Measurements from ENCODE around the gene OR56B1. TPM values are rescaled to one million over a fixed set of nuclear protein-coding genes. Genes with fewer than 3 reads are reported as not detected.

OR56B1 gene
- total and polyA plus RNA-seq, 2 of the 13 experiments (the other 11 are each of a cell fraction or from before 2014, with no cell fraction given) = not detected

DNA sequence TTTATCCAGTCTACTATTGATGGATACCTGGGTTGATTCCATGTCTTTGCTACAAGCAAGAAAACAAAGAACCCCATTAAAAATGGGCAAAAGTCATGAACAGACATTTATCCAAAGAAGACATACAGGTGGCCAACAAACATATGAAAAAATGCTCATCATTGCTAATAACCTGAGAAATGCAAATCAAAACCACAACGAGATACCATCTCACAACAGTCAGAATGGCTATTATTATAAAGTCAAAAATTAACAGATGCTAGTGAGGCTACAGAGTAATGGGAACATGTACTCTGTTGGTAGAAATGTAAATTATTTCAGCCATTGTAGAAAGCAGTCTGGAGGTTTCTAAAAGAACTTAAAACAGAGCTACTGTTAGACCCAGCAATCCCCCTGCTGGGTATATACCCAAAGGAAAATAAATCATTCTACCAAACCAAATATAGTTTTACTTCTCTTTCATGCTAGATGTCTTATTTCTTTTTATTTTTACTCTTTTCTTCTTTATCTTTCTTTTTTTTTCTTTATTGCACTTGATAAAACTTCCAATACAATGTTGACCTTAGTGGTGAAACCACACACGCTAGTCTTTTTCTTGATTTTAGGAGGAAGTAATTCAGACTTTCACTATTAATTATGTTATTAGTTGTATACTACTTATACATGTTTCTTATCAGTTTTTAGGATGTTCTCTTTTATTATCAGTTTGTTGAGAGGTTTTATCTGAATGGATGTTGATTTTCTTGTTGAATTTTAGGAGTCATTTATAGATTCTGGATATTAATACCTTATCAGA lies 32.3 kb upstream of the OR56B1 start:
- in situ Hi-C loops (cut with HindIII; ENCODE audit: extremely low pct_ligation_motif_present, low pct_unique_long_range_greater_than_20kb) (no loop called here), intact Hi-C loops (cut with micrococcal nuclease; ENCODE audit: unreplicated experiment) (no loop called here)
- 61% methylated on average over 2 of the region's 2 CpGs for WGBS (ENCODE audit: low lambda C conversion rate)
- no peak overlapping the region for H2AFZ ChIP-seq (ENCODE audit: low read length)
- ChIA-PET CTCF (ENCODE audit: low intra/inter-chr PET ratio, low total read pairs) (no interaction called here), POLR2A (no interaction called here)
- H3K79me2 ChIP-seq (ENCODE audit: insufficient read depth, low read length) = no peaks in the 10 kb centered on the region
- BruUV-seq (replicated peaks) = no TSS peak
- H3K4me1 ChIP-seq (ENCODE audit: insufficient read depth, low read length) = no peaks in the 10 kb centered on the region
- H3K9me3 ChIP-seq (ENCODE audit: low read length) = no peaks in the 10 kb centered on the region
- H3K27me3 ChIP-seq (ENCODE audit: control insufficient read depth in 1 of 2, insufficient read depth in 2 of 2, low read length in 2 of 2) = no peaks in the 10 kb centered on the region
- H4K20me1 ChIP-seq (ENCODE audit: insufficient read depth, low read length) = no peaks in the 10 kb centered on the region
- H3K4me3 ChIP-seq (replicated peaks in 1 of 3; ENCODE audit: insufficient read depth in 1 of 3, low read depth in 2 of 3, low read length in 3 of 3) = no peak overlapping the region
- no peak overlapping the region for H3K4me2 ChIP-seq (ENCODE audit: low read depth, low read length)
- DNase-seq (ENCODE audit: low spot score) (no peak), FAIRE-seq (no peak), ATAC-seq (no peak)
- H3K36me3 ChIP-seq (replicated peaks in 1 of 2; ENCODE audit: control insufficient read depth in 1 of 2, insufficient read depth in 2 of 2, low read length in 2 of 2) = no peaks in the 10 kb centered on the region
- no peak overlapping the region for H3K27ac ChIP-seq (ENCODE audit: extremely low read length, insufficient read depth, low read length)
- TF ChIP-seq CREM (IDR thresholded peaks at IDR 0.05) (no peak), CREM (CRISPR knock-in tag; IDR thresholded peaks at IDR 0.05) (no peak), SSRP1 (CRISPR knock-in tag; IDR thresholded peaks at IDR 0.05) (no peak), ZNF362 (CRISPR knock-in tag; IDR thresholded peaks at IDR 0.05; ENCODE audit: borderline replicate concordance) (no peak), ZBTB7B (CRISPR knock-in tag; IDR thresholded peaks at IDR 0.05) (no peak), PHF20 (CRISPR knock-in tag; IDR thresholded peaks at IDR 0.05) (no peak), RFX3 (CRISPR knock-in tag; IDR thresholded peaks at IDR 0.05) (no peak), ZNF781 (CRISPR knock-in tag; IDR thresholded peaks at IDR 0.05; ENCODE audit: borderline replicate concordance, not compliant biosample characterization) (no peak), ZFP1 (CRISPR knock-in tag; IDR thresholded peaks at IDR 0.05) (no peak)
- H3K9ac ChIP-seq (ENCODE audit: insufficient read depth, low read depth, low read length) = no peak overlapping the region

Data from HepG2 (cell line).